IMR-90 (cell line): Measurements from ENCODE around the gene RAVER2. TPM values are rescaled to one million over a fixed set of nuclear protein-coding genes. Genes with fewer than 3 reads are reported as not detected.

ENCODE experiments used
- ATAC-seq: fragments of 200-7000 bp; cut with Tn5 transposase; 2 replicates; pipeline ENCODE4 v1.9.1; 2020; ENCODE audit warnings: low read depth, mild to moderate bottlenecking, moderate library complexity
- BruUV-seq: library from RNA; stranded (reverse); fragments of 400-500 nt; replicated peaks from 2 replicates; lab custom pipeline; 2021; lab: Mats Ljungman, UMichigan
- CTCF ChIA-PET: fragments of 300-600 bp; formaldehyde crosslinking; extraction: SDS; loops from one replicate; lab custom pipeline; 2021; ENCODE audit warnings: antibody characterized with exemption; lab: Yijun Ruan, JAX
- POLR2A ChIA-PET: fragments of 300-600 bp; sonication (Branson Sonifier 250); formaldehyde crosslinking; loops from one replicate; lab custom pipeline; 2022; ENCODE audit warnings: antibody characterized with exemption; ENCODE audit not compliant: unreplicated experiment; lab: Charles Lee
- DNase-seq: peaks from one replicate; pipeline ENCODE4 v3.0.0; 2013
- H2AFZ ChIP-seq: replicated peaks from 2 replicates; pipeline ENCODE3; 2013; ENCODE audit warnings: low read length, mild to moderate bottlenecking; ENCODE audit not compliant: poor library complexity
- H2AK5ac ChIP-seq: 2 replicates; pipeline ENCODE4 v1.6.1; 2013; ENCODE audit warnings: low read depth, low read length, inconsistent platforms
- H2AK9ac ChIP-seq: replicated peaks from 2 replicates; pipeline ENCODE3; 2013; ENCODE audit warnings: mild to moderate bottlenecking, low read depth, low read length, moderate library complexity; ENCODE audit not compliant: poor library complexity
- H2BK120ac ChIP-seq: 2 replicates; pipeline ENCODE4 v1.6.1; 2013; ENCODE audit warnings: low read depth, low read length, inconsistent platforms
- H2BK15ac ChIP-seq: 3 replicates; pipeline ENCODE4 v1.6.1; 2013; ENCODE audit warnings: low read depth, low read length, inconsistent platforms
- H2BK20ac ChIP-seq: 2 replicates; pipeline ENCODE4 v1.6.1; 2013; ENCODE audit warnings: low read depth, mild to moderate bottlenecking, inconsistent platforms, low read length, moderate library complexity
- H2BK5ac ChIP-seq: 2 replicates; pipeline ENCODE4 v1.6.1; 2013; ENCODE audit warnings: mild to moderate bottlenecking, low read depth, low read length, inconsistent platforms; ENCODE audit not compliant: poor library complexity, severe bottlenecking
- H3K14ac ChIP-seq: replicated peaks from 2 replicates; pipeline ENCODE4 v1.6.1; 2013; ENCODE audit warnings: low read depth, low read length, inconsistent platforms
- H3K18ac ChIP-seq: 2 replicates; pipeline ENCODE4 v1.6.1; 2013; ENCODE audit warnings: low read depth, low read length, control low read depth
- H3K23ac ChIP-seq: 2 replicates; pipeline ENCODE4 v1.6.1; 2013; ENCODE audit warnings: low read depth, low read length, inconsistent platforms
- H3K27ac ChIP-seq: 2 replicates; pipeline ENCODE4 v1.5.1; 2013; ENCODE audit warnings: mild to moderate bottlenecking, control low read depth, low read length; ENCODE audit not compliant: insufficient read depth
- H3K27me3 ChIP-seq: 2 replicates; pipeline ENCODE4 v1.6.1; 2013; ENCODE audit warnings: low read length; ENCODE audit not compliant: control insufficient read depth, insufficient read depth
- H3K36me3 ChIP-seq: 2 replicates; pipeline ENCODE4 v1.6.1; 2013; ENCODE audit warnings: low read length, mixed read lengths; ENCODE audit not compliant: control insufficient read depth, insufficient read depth
- H3K4ac ChIP-seq: 2 replicates; pipeline ENCODE4 v1.6.1; 2013; ENCODE audit warnings: low read depth, low read length, inconsistent platforms
- H3K4me1 ChIP-seq: 2 replicates; pipeline ENCODE4 v1.6.1; 2013; ENCODE audit warnings: low read length, mixed read lengths; ENCODE audit not compliant: control insufficient read depth, insufficient read depth
- H3K4me2 ChIP-seq: 2 replicates; pipeline ENCODE4 v1.6.1; 2013; ENCODE audit warnings: low read depth, mild to moderate bottlenecking, control low read depth, low read length, moderate library complexity
- H3K4me3 ChIP-seq: 2 replicates; pipeline ENCODE4 v1.5.1; 2013; ENCODE audit warnings: low read depth, mild to moderate bottlenecking, control low read depth, low read length, moderate library complexity; ENCODE audit not compliant: insufficient read depth
- H3K56ac ChIP-seq: 2 replicates; pipeline ENCODE4 v1.6.1; 2013; ENCODE audit warnings: low read length, inconsistent platforms; ENCODE audit not compliant: insufficient read depth; ENCODE audit errors: extremely low read depth
- H3K79me1 ChIP-seq, 2 experiments: 2 replicates each; pipeline ENCODE4 v1.6.1; 2013; ENCODE audit warnings: low read length in 2 of 2, inconsistent platforms in 1 of 2, low read depth in 1 of 2
- H3K9ac ChIP-seq: 2 replicates; pipeline ENCODE4 v1.6.1; 2013; ENCODE audit warnings: low read depth, low read length, control low read depth
- H3K9me1 ChIP-seq: 2 replicates; pipeline ENCODE4 v1.6.1; 2013; ENCODE audit warnings: low read length, inconsistent platforms; ENCODE audit not compliant: insufficient read depth
- H3K9me3 ChIP-seq: 2 replicates; pipeline ENCODE4 v1.6.1; 2013; ENCODE audit warnings: low read length; ENCODE audit not compliant: control insufficient read depth, insufficient read depth
- H4K20me1 ChIP-seq: 2 replicates; pipeline ENCODE4 v1.6.1; 2013; ENCODE audit warnings: low read length, inconsistent platforms; ENCODE audit not compliant: insufficient read depth
- H4K5ac ChIP-seq: 2 replicates; pipeline ENCODE4 v1.6.1; 2013; ENCODE audit warnings: mild to moderate bottlenecking, low read depth, low read length, control low read depth
- H4K8ac ChIP-seq, 2 experiments: 2 replicates each; pipeline ENCODE4 v1.6.1; 2013; ENCODE audit warnings: low read depth in 2 of 2, low read length in 2 of 2, control low read depth in 1 of 2, inconsistent platforms in 1 of 2
- H4K91ac ChIP-seq: 2 replicates; pipeline ENCODE4 v1.6.1; 2013; ENCODE audit warnings: low read depth, low read length, inconsistent platforms; ENCODE audit not compliant: insufficient read depth
- BHLHE40 ChIP-seq: fragments of 150-350 bp; IDR thresholded peaks from 2 replicates; pipeline ENCODE4 v1.6.1; 2016; ENCODE audit warnings: mild to moderate bottlenecking, low read depth, low read length
- CEBPB ChIP-seq: IDR thresholded peaks from 2 replicates; pipeline ENCODE4 v1.6.1; 2012; ENCODE audit warnings: low read depth, low read length, improper control_type of control experiment
- ELK1 ChIP-seq: fragments of 150-350 bp; IDR thresholded peaks from 2 replicates; pipeline ENCODE4 v1.6.1; 2016; ENCODE audit warnings: low read depth, mild to moderate bottlenecking, low read length, moderate library complexity, borderline replicate concordance
- MAFK ChIP-seq: IDR thresholded peaks from 2 replicates; pipeline ENCODE4 v1.6.1; 2012; ENCODE audit warnings: low read depth, low read length, improper control_type of control experiment
- RFX5 ChIP-seq: IDR thresholded peaks from 2 replicates; pipeline ENCODE4 v1.8.0; 2012; ENCODE audit warnings: low read depth, mild to moderate bottlenecking, low read length, moderate library complexity
- WGBS, 2 experiments: methylation state at CpG; one replicate each; pipeline versions ENCODE4 v1.1.5 to v1.1.7; 2013; ENCODE audit warnings: missing lambda C conversion rate in 2 of 2; ENCODE audit not compliant: insufficient read length in 1 of 2; ENCODE audit errors: extremely low coverage in 2 of 2; 5-methylcytosine and 5-hydroxymethylcytosine counted together
- dilution Hi-C: fragments of 300-500 bp; cut with HindIII; formaldehyde crosslinking; loops from one replicate; pipeline ENCODE4 v1.14.3; 2018; ENCODE audit warnings: low sequenced_read_pairs; ENCODE audit not compliant: unreplicated experiment
- in situ Hi-C: fragments of 300-500 bp; cut with MboI; formaldehyde crosslinking; loops from 3 replicates; pipeline ENCODE4 v1.14.3; 2019; ENCODE audit warnings: low sequenced_read_pairs, inconsistent platforms, mixed read lengths
- intact Hi-C: fragments of 100-400 bp; cut with micrococcal nuclease; formaldehyde crosslinking; loops from 2 replicates; pipeline ENCODE4 v1.10.0; 2022
- polyA plus RNA-seq, 3 experiments: library from polyadenylated mRNA; depleted of rRNA; stranded (reverse); fragments of >200 nt; gene quantifications; 2 replicates each; pipeline ENCODE4 v1.2.3, GENCODE V29; 2012; ENCODE audit warnings: low replicate concordance in 1 of 3
- total RNA-seq: library from RNA; depleted of rRNA; stranded (reverse); fragments of >200 nt; gene quantifications from 2 replicates; pipeline ENCODE4 v1.2.3, GENCODE V29; 2012

Gene RAVER2
- total and polyA plus RNA-seq, 2 of the 4 experiments (the other 2 are of a cell fraction): 3.7 to 6.1 TPM

GRCh38 chr1:64854674-64855073, 109.8 kb downstream of the RAVER2 start:
- DNase-seq (no peak), ATAC-seq (no peak)
- H3K14ac ChIP-seq: no peak overlapping the region
- H4K20me1 ChIP-seq: no peaks in the 10 kb centered on the region
- H2BK20ac ChIP-seq: no peak overlapping the region
- POLR2A ChIA-PET: no interaction called here
- H2AK9ac ChIP-seq: no peak overlapping the region
- no peak overlapping the region for H2BK15ac ChIP-seq
- WGBS, 2 experiments: no CpG with 5 or more reads among the region's 5 CpGs
- BruUV-seq: no TSS peak
- no peak overlapping the region for H2AK5ac ChIP-seq
- peaks cover 73% of the 10 kb centered on the region for H3K36me3 ChIP-seq
- TF ChIP-seq BHLHE40: no peak
- no peak for TF ChIP-seq MAFK
- no peak for TF ChIP-seq ELK1
- TF ChIP-seq CEBPB: no peak
- no peak for TF ChIP-seq RFX5
- H4K5ac ChIP-seq: no peak overlapping the region
- no peak overlapping the region for H3K4me3 ChIP-seq
- peaks cover 9% of the 10 kb centered on the region; the same call in 1 of the 2 replicates for H3K9me1 ChIP-seq
- no peaks in the 10 kb centered on the region for H3K9me3 ChIP-seq
- in situ Hi-C loops (no loop called here), dilution Hi-C loops (no loop called here), intact Hi-C loops (no loop called here)
- H3K27me3 ChIP-seq: no peaks in the 10 kb centered on the region
- H4K8ac ChIP-seq: no peak overlapping the region
- no peak overlapping the region for H3K27ac ChIP-seq
- H4K91ac ChIP-seq: no peak overlapping the region
- no peaks in the 10 kb centered on the region; a peak in 1 of 4 replicates for H3K79me1 ChIP-seq
- no peak overlapping the region for H3K56ac ChIP-seq
- no peak overlapping the region for H3K23ac ChIP-seq
- CTCF ChIA-PET: no interaction called here
- H2BK5ac ChIP-seq: no peak overlapping the region
- H3K4me2 ChIP-seq: no peak overlapping the region
- H2AFZ ChIP-seq: no peak overlapping the region
- H2BK120ac ChIP-seq: no peak overlapping the region
- no peak overlapping the region for H3K4ac ChIP-seq
- H3K18ac ChIP-seq: no peak overlapping the region
- no peaks in the 10 kb centered on the region for H3K4me1 ChIP-seq
- no peak overlapping the region for H3K9ac ChIP-seq
